ENCODE results near the gene THAP8.

THAP8 gene

DNA sequence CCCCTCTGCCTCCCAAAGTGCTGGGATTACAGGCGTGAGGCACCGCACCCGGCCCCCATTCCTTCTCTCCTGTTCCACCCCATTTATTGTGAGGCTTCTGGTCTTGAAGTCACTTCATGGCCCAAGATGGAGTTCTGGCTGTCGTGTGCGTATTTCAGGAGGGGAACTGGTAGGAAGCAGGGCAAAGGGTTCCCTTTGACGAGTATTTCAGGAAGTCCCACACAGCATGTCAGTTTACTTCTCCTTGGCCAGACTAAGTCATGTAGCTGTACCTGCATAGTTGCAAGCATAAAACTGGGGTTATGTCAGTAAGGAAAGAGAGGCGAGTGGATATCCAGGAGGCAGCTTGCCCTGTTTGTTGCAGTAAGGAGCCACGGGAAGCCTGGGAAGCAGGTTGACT lies 10.7 kb upstream of the THAP8 start:
- ATAC-seq (ENCODE audit: insufficient read depth, low read depth) (no peak), DNase-seq (no peak)
- Histone ChIP-seq H3K4me2 (ENCODE audit: insufficient read depth, low read length) (no peak overlapping the region), H3K4me1 (ENCODE audit: insufficient read depth, low read length) (0 out of 2 replicates have a peak, but pooled peaks cover 2% of the 10 kb centered on the region), H3K9me3 (ENCODE audit: insufficient read depth, low read length, severe bottlenecking) (no peaks in the 10 kb centered on the region), H3K27ac (ENCODE audit: low read length) (no peak overlapping the region), H3K27me3 (ENCODE audit: insufficient read depth, low read length, poor library complexity) (no peaks in the 10 kb centered on the region), H3K79me2 (ENCODE audit: insufficient read depth, low read length) (peaks cover 68% of the 10 kb centered on the region), H3K4me3 (ENCODE audit: low read depth in 1 of 2, low read length in 2 of 2) (no peak overlapping the region), H3K9ac (ENCODE audit: low read depth, low read length) (no peak overlapping the region), H3K36me3 (ENCODE audit: insufficient read depth, low read length) (peaks cover 79% of the 10 kb centered on the region), H4K20me1 (ENCODE audit: insufficient read depth, low read length) (peaks cover 63% of the 10 kb centered on the region), H2AFZ (ENCODE audit: low read depth, low read length) (no peak overlapping the region)
- no peak for TF ChIP-seq EZH2 (IDR thresholded peaks at IDR 0.05; ENCODE audit: borderline replicate concordance, low read depth, low read length, severe bottlenecking)
- TF ChIP-seq, protein P1, sequence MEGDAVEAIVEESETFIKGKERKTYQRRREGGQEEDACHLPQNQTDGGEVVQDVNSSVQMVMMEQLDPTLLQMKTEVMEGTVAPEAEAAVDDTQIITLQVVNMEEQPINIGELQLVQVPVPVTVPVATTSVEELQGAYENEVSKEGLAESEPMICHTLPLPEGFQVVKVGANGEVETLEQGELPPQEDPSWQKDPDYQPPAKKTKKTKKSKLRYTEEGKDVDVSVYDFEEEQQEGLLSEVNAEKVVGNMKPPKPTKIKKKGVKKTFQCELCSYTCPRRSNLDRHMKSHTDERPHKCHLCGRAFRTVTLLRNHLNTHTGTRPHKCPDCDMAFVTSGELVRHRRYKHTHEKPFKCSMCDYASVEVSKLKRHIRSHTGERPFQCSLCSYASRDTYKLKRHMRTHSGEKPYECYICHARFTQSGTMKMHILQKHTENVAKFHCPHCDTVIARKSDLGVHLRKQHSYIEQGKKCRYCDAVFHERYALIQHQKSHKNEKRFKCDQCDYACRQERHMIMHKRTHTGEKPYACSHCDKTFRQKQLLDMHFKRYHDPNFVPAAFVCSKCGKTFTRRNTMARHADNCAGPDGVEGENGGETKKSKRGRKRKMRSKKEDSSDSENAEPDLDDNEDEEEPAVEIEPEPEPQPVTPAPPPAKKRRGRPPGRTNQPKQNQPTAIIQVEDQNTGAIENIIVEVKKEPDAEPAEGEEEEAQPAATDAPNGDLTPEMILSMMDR (IDR thresholded peaks at IDR 0.05; ENCODE audit: borderline replicate concordance, extremely low read depth, low read length, poor library complexity, severe bottlenecking): no peak

DNA sequence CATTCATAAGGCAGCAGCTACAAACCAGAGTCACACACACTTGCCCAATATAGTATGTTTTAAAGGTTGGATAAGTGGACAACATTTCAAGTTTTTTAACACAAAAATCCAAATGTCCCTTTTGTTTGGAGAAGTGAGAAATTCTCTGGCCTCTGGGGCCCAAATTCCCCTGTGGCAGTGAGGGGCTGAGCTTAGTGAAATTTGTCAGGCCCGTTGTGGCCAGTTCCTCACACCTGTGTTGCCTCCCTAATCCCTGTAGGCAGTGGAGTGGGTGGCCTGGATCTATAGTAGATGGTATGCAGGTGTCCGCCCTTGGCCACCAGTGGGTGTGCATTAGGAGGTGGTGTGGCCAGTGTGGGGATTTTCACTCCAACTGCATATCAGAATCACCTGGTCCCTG lies 7.3 kb upstream of the THAP8 start:
- no peak for ATAC-seq (ENCODE audit: insufficient read depth, low read depth)
- H3K36me3 ChIP-seq (ENCODE audit: insufficient read depth, low read length): peaks cover 93% of the 10 kb centered on the region
- H2AFZ ChIP-seq (ENCODE audit: low read depth, low read length): no peak overlapping the region
- DNase-seq: no peak
- no peak overlapping the region for H3K4me3 ChIP-seq (ENCODE audit: low read depth in 1 of 2, low read length in 2 of 2)
- no peak overlapping the region for H3K9ac ChIP-seq (ENCODE audit: low read depth, low read length)
- H3K9me3 ChIP-seq (ENCODE audit: insufficient read depth, low read length, severe bottlenecking): no peaks in the 10 kb centered on the region
- no peak overlapping the region for H3K4me2 ChIP-seq (ENCODE audit: insufficient read depth, low read length)
- H3K79me2 ChIP-seq (ENCODE audit: insufficient read depth, low read length): peaks cover 90% of the 10 kb centered on the region
- H3K4me1 ChIP-seq (ENCODE audit: insufficient read depth, low read length): peaks cover 35% of the 10 kb centered on the region
- no peak overlapping the region for H3K27ac ChIP-seq (ENCODE audit: low read length)
- H3K27me3 ChIP-seq (ENCODE audit: insufficient read depth, low read length, poor library complexity): no peaks in the 10 kb centered on the region
- TF ChIP-seq EZH2 (IDR thresholded peaks at IDR 0.05; ENCODE audit: borderline replicate concordance, low read depth, low read length, severe bottlenecking): no peak
- TF ChIP-seq, protein P1 (IDR thresholded peaks at IDR 0.05; ENCODE audit: borderline replicate concordance, extremely low read depth, low read length, poor library complexity, severe bottlenecking): no peak
- H4K20me1 ChIP-seq (ENCODE audit: insufficient read depth, low read length): peaks cover 82% of the 10 kb centered on the region

DNA sequence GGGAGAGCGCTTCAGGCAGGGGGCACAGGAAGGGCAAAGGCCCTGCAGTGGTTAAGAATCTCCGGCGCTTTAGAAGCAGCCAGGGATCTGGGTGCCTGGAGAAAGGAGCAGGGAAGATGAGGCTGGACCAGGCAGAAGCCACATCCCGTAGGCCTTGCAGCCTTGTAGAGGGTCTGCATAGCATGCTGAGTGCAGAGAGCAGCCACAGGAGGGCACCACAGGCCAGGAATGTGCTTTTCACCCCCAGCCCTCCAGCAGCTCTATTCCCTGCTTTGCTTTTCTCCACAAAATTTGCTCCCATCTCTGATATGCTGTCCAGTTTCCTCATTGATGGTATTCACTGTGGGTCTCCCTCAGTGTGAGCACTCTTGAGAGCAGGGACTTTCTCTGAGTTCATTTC lies 6.3 kb upstream of the THAP8 start:
- Histone ChIP-seq H3K9me3 (ENCODE audit: insufficient read depth, low read length, severe bottlenecking) (no peaks in the 10 kb centered on the region), H3K4me1 (ENCODE audit: insufficient read depth, low read length) (peaks cover 45% of the 10 kb centered on the region), H4K20me1 (ENCODE audit: insufficient read depth, low read length) (peaks cover 81% of the 10 kb centered on the region), H2AFZ (ENCODE audit: low read depth, low read length) (no peak overlapping the region), H3K36me3 (ENCODE audit: insufficient read depth, low read length) (peaks cover 87% of the 10 kb centered on the region), H3K4me2 (ENCODE audit: insufficient read depth, low read length) (no peak overlapping the region), H3K4me3 (ENCODE audit: low read depth in 1 of 2, low read length in 2 of 2) (no peak overlapping the region), H3K79me2 (ENCODE audit: insufficient read depth, low read length) (peaks cover 90% of the 10 kb centered on the region), H3K27me3 (ENCODE audit: insufficient read depth, low read length, poor library complexity) (no peaks in the 10 kb centered on the region), H3K9ac (ENCODE audit: low read depth, low read length) (no peak overlapping the region), H3K27ac (ENCODE audit: low read length) (no peak overlapping the region)
- TF ChIP-seq EZH2 (IDR thresholded peaks at IDR 0.05; ENCODE audit: borderline replicate concordance, low read depth, low read length, severe bottlenecking): no peak
- TF ChIP-seq, protein P1 (IDR thresholded peaks at IDR 0.05; ENCODE audit: borderline replicate concordance, extremely low read depth, low read length, poor library complexity, severe bottlenecking): peak; percentile 63
- ATAC-seq (ENCODE audit: insufficient read depth, low read depth) (peak; percentile 66), DNase-seq (peak; percentile 24)

All from DND-41 (cell line).